HK-2 (cell line): ENCODE results near the gene WASL.

ENCODE experiments used
- DNase-seq: peaks from one replicate; pipeline ENCODE4 v3.0.0-alpha.2; 2018; ENCODE audit not compliant: unreplicated experiment

Gene WASL

GRCh38 chr7:123690550-123690949 lies 58.3 kb downstream of the WASL start:
- no peak for DNase-seq

DNA sequence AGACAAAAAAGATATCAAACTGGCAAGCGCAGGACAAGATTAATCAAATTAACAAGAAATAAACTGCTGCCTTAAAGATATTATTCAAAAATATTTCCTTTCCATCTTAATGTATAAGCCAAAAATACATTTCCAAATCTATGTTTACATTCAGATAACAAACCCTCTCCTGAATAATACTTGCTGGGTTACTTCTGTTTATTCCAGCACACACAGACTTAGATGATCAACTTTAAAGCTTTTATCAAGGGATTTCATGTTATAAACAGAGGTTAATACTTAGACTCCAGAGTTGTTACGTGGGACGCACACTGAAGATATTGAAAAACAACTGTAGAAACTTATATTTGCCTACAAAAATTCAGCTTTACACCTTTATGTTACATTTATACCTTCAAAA lies 59.6 kb downstream of the WASL start:
- DNase-seq, result no peak

DNA sequence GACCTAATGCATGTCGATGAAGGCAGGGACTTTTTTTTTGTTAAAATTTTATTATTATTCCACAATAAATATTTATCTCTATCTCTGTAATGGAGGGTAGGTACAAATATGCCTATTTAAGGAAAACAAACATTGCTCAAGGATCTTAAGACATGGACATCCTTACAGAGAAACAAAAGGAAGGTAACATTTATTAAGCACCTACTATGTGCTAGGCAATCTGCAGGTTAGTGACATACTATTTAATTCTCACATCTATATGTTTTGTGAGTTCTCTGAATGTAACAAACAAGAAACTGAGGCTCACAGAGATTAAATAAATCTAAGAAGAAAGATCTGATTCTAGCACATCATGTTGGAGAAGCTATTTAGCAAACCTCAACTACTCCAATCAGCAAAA lies 61.1 kb downstream of the WASL start:
- DNase-seq, result no peak

DNA sequence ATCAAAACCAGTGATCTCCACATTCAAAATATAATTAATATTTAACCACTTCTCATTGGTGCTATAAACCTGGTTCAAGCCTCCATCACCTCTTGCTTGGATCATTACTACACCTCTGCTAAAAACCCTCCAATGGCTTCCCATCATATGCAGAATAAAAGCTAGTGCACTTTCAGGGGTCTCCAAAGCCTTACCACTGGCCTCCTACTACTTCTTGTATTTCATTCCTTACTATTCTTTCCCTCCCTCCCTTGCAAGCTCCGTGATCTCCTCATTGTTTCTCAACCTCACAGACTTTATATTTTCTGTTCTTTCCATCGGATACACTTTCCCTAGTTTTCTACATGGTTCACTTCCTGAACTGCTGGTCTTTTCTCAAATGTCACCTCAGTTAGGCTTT lies 61.6 kb downstream of the WASL start:
- no peak for DNase-seq

DNA sequence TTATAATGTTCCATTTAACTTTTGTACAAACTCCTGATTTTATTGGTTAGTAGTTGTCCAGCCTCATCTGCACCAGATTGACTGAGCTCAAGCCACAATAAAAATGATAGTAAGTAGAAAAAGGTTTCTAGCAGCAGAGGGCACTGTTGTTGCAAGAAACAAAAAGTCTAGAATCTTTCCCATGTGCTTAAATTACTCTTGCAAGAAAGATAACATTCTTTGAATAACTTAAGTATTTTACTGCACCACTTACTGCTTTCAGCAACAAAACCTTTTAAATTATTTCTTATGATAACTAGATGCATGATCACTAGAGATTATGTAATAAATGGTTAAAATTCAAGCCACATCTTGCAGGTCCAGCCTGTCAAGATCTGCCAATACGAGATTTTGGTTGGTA lies 66.1 kb downstream of the WASL start:
- no peak for DNase-seq

DNA sequence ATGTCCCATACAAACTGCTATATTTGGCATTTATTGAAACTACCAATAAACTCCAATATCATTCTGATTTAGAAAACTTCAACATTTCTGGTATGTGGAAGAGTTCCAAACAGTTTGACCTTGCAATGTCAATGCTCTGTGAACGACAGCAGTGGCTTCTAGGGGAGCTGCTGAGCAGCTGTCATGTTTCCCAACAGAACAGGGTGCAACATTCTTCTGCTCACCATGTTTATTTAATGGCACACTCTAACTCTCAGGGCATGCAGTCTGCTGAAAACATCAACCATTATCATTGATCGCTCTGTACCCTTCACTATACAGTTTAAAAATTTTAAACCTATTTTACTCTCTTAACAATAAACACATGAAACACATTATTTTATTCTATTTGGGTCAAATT lies 67.2 kb downstream of the WASL start:
- DNase-seq, result no peak

GRCh38 chr7:123680580-123680979 lies 68.2 kb downstream of the WASL start:
- no peak for DNase-seq

DNA sequence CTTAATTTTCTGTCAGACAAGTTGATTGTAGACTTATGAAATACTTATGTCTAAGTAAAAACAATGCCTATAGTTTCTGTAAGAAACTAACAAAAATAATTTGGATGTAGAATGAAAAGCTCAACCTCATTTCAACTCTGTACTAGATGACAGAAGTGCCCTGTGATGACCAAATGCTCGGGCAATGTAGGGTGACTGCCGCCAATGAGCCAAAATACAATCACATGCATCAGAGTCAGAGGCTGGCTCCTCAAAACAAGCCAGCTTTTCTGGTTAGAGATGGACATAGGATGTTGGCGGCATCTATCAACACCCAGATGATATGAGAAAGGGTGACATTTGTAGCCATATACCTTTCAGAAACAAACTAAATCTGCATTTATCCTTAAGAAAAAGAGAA lies 69.2 kb downstream of the WASL start:
- no peak for DNase-seq

GRCh38 chr7:123677061-123677715 lies 71.6 kb downstream of the WASL start:
- DNase-seq, result no peak

- DNase-seq, result no peak
These were observed 73.7 kb downstream of the WASL start for GRCh38 chr7:123675181-123675473.

- no peak for DNase-seq
These were observed 74.2 kb downstream of the WASL start for GRCh38 chr7:123674399-123675180.

- DNase-seq, result no peak
These were observed 74.9 kb downstream of the WASL start for GRCh38 chr7:123673752-123674398.

DNA sequence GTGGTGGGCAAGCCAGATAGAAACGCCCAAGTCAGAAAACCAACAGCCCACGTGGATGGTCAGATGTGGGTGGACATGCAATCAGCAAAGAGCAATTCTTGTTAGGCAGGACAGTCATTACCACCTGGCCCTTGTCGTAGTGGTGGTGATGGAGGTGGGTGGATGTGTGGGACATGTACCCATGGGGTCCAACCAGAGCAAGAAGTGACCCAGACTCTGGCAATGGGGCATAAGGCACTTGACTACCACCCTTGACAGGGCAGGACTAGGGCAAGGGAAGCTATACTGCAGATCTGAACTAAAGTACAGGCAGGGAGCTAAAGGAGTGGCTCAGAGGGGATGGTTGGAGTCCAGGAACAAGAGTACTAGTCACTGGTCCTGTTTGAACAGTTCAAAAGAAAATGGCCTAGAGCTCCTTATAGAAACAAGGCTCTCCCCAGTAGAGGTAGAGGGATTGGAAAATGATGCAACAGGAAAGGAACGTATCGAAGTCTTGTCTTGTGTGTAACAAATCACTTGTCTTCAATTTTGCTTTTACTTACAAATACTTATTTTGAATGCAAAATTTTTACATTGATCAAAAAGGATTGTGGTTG lies 75.6 kb downstream of the WASL start:
- DNase-seq, result no peak

DNA sequence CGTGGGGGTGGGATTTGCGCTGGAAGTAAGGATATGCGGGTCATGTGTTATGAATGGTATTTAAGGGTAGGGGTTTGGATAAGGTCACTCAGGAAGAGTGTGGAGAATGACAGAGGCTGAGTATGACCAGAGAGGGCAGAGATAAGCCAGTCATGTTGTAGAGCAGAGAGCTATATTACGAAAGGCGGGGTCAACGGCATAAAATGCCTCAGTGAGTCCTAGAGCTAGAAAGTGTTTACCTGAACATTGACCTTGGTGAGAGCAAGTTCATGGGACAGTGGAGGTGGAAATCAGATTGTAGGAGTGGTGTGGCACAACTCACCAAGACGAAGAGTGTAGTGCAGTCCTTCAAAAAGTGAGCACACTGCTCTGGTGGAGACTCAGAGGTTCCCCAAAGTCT lies 79.3 kb downstream of the WASL start:
- DNase-seq, result no peak

DNA sequence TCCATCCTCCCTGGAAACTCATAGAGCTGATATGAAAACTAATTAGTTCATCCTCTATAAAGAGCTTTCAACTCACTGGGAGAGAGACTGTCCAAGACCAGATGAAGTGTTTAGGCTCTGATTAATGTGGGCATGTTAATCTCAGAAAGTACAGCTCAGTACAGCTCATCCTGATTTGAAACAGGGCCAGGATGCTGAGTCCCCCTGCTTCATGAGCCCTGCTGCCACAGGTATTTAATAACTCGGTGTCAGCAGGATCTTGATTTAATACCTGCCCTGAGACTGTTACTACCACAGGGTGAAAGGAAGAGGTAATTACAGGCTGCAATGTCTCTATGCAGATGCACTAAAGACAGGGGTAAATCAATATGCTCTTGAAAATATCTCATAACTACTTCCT lies 82.3 kb downstream of the WASL start:
- no peak for DNase-seq

DNA sequence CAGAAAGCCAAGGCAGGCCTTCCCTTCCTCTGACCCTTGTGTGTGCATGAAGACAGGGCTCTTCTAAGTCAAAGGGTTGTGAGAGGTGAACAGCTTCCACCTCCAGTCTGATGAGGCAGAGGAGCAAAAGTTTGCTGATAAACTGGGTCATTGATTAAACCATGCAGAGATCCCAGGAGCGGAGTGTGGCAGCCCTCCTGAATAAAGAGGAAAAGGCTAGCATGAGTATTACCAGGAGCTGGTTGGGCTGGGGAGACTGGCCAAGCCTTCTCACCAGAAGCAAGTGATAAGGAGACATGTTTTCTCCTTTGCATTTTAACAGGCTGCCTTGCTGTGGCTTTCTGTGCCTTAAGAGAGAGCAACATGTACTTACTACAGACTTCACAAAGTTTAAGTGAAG lies 82.9 kb downstream of the WASL start:
- DNase-seq, result no peak

DNA sequence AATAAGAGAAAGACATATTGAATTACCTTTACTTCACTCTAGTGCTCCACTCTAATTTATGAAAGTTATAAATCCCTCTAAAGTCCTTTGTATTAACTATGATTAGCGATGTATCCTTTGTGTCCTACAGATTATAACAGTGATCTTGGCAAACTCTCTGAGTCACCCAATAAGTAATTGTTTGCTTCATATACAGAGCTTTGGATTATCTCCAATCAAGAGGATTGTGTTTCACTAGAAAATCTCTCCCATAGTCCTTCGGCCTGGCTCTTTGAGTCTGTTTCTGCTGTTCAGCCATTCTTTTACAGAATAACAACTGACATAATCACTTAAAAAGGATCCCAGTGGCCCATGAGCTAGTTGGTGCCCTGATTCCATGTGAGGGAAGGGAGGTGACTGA lies 83.6 kb downstream of the WASL start:
- DNase-seq, result no peak

DNA sequence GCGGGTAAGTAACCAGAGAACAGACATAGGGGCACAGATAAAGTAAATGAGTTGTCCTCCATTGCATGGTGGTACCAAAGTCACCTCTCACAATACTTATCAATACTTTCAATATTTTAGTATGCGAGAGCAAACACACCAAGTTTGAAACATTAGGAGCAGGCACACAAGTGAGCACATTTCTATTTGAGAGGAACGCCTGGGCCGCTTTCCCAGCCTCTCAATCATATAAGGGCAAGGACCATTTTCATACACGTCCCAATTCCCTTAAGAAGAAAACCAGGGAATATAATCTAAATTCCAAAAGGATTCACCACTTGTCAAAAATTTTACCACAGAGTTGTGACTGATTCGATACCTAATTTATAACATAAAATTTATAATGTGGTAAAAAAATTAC lies 85.6 kb downstream of the WASL start:
- DNase-seq, result no peak

GRCh38 chr7:123662755-123663154 lies 86.0 kb downstream of the WASL start:
- no peak for DNase-seq

DNA sequence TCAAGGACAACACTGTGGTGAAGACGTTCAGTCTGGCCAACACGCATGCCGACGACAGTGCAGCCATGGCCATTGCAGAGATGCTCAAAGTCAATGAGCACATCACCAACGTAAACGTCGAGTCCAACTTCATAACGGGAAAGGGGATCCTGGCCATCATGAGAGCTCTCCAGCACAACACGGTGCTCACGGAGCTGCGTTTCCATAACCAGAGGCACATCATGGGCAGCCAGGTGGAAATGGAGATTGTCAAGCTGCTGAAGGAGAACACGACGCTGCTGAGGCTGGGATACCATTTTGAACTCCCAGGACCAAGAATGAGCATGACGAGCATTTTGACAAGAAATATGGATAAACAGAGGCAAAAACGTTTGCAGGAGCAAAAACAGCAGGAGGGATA lies 86.5 kb downstream of the WASL start:
- DNase-seq, result no peak

DNA sequence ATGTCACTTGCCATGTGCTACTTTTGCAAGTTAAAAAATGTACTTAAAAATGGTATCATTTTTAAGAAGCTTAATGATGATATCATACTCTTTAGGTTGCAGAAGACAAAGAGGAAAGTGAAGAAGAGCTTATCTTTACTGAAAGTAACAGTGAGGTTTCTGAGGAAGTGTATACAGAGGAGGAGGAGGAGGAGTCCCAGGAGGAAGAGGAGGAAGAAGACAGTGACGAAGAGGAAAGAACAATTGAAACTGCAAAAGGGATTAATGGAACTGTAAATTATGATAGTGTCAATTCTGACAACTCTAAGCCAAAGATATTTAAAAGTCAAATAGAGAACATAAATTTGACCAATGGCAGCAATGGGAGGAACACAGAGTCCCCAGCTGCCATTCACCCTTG lies 87.0 kb downstream of the WASL start:
- DNase-seq, result no peak

GRCh38 chr7:123660514-123661354 lies 88.1 kb downstream of the WASL start:
- DNase-seq, result no peak
